ENCODE results near the gene PBLD.

DNA sequence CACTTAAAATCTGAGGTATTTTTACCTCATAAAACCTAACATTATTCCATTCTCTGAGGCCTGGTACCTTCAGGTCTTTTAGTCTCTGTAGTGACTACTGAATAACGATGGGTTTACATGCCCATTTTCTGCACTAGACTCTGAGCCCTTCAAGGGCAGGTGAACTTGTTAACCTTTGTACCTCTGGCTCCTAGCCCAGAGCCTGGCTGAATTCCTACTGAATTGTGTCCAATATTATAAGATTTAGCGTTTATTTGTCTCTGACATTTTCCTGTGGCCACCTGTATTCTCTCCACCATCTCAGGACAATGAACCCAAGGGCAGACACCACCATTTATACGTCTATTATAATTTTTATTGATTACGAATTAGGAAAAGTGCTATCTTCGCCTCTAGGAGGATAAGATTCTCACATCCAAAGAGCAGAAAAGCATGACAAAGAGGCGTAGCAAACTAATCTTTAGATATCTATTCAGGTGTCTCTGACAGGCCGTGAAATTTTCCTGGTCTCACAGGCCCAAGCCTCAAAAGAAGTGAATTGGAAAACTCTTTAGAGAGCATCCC is 28.8 kb downstream of the PBLD start:
- TF ChIP-seq CHD1 (IDR thresholded peaks at IDR 0.05; ENCODE audit: low read length) (no peak), ZKSCAN8 (CRISPR knock-in tag; IDR thresholded peaks at IDR 0.05) (no peak), NFRKB (IDR thresholded peaks at IDR 0.05; ENCODE audit: low read depth) (no peak), CREB1 (IDR thresholded peaks at IDR 0.05) (no peak), CREB1 (CRISPR knock-in tag; IDR thresholded peaks at IDR 0.05) (no peak), FOS (IDR thresholded peaks at IDR 0.05; ENCODE audit: extremely low read depth, insufficient read length) (no peak), NFE2L1 (tag; IDR thresholded peaks at IDR 0.05; ENCODE audit: borderline replicate concordance, low read depth) (no peak), ZNF274 (IDR thresholded peaks at IDR 0.05; ENCODE audit: borderline replicate concordance, low read depth, low read length) (no peak)
